GM12801 (cell line): ENCODE results near the gene AHSG.

Source experiments
- CTCF ChIP-seq: IDR thresholded peaks from one replicate; pipeline ENCODE4 v1.5.1; 2011; ENCODE audit warnings: control low read depth; ENCODE audit not compliant: insufficient read length; ENCODE audit errors: extremely low read depth

AHSG gene

GRCh38 chr3:186621894-186622650, 9.2 kb downstream of the AHSG start:
- no peak for TF ChIP-seq CTCF

GRCh38 chr3:186622651-186623310, 9.9 kb downstream of the AHSG start:
- no peak for TF ChIP-seq CTCF

GRCh38 chr3:186624598-186624997, 11.7 kb downstream of the AHSG start:
- TF ChIP-seq CTCF = no peak

- no peak for TF ChIP-seq CTCF
These were observed 12.8 kb downstream of the AHSG start for GRCh38 chr3:186625600-186626042.

GRCh38 chr3:186626254-186626847, 13.5 kb downstream of the AHSG start:
- no peak for TF ChIP-seq CTCF

- no peak for TF ChIP-seq CTCF
These were observed 15.1 kb downstream of the AHSG start for GRCh38 chr3:186627852-186628414.

- TF ChIP-seq CTCF = no peak
These were observed 15.9 kb downstream of the AHSG start for GRCh38 chr3:186628756-186629155.
